Neural cell (in vitro differentiated cells): Measurements from ENCODE around the gene CHURC1.

Source experiments
- EP300 ChIP-seq: fragments of 450-650 bp; conservative IDR thresholded peaks from 2 replicates; pipeline ENCODE4 v1.6.1; 2014; ENCODE audit warnings: antibody characterized with exemption, mild to moderate bottlenecking, moderate library complexity; ENCODE audit not compliant: poor library complexity, severe bottlenecking
- EZH2 ChIP-seq: fragments of 200-600, 300-800 bp; shearing (Covaris generic), sonication (generic); IDR thresholded peaks from 2 replicates; pipeline ENCODE4 v1.6.1; 2014; ENCODE audit warnings: antibody characterized with exemption, low read length, borderline replicate concordance, mild to moderate bottlenecking; ENCODE audit not compliant: insufficient read depth, poor library complexity, severe bottlenecking
- MXI1 ChIP-seq: fragments of 450-650 bp; conservative IDR thresholded peaks from 2 replicates; pipeline ENCODE4 v1.6.1; 2014; ENCODE audit warnings: antibody characterized with exemption, mild to moderate bottlenecking; ENCODE audit not compliant: poor library complexity, severe bottlenecking
- POLR2AphosphoS5 ChIP-seq: IDR thresholded peaks from 2 replicates; pipeline ENCODE4 v1.6.1; 2012
- SMC3 ChIP-seq: fragments of 450-650 bp; conservative IDR thresholded peaks from 2 replicates; pipeline ENCODE4 v1.6.1; 2014; ENCODE audit warnings: antibody characterized with exemption, mild to moderate bottlenecking, moderate library complexity; ENCODE audit not compliant: poor library complexity
- TF ChIP-seq, protein P1 (sequence below): fragments of 450-650 bp; IDR thresholded peaks from 2 replicates; pipeline ENCODE4 v1.5.1; 2014; ENCODE audit warnings: antibody characterized with exemption, mild to moderate bottlenecking, moderate library complexity; ENCODE audit not compliant: poor library complexity, severe bottlenecking

DNA sequence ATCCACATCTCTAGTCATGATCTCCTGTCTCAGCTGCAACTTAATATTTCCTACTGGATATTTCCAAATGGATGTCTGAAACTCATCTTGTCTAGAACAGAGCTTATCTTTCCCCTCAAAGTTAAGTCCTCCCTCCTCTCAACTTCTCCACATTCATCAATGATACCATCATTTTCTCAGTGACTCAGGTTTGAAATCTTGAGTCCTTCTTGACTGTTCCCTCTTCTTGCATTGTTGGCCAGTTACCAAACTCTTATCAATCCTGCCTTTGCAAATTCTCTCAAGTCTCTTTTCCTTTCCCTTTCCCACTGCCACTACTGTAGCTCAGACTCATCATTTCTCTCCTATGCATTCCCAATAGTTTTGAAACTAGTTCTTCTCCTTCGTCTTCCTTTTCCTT lies 14.3 kb upstream of the CHURC1 start:
- TF ChIP-seq POLR2AphosphoS5 (no peak), EZH2 (no peak), SMC3 (no peak), MXI1 (no peak), EP300 (no peak)
- TF ChIP-seq, protein P1, sequence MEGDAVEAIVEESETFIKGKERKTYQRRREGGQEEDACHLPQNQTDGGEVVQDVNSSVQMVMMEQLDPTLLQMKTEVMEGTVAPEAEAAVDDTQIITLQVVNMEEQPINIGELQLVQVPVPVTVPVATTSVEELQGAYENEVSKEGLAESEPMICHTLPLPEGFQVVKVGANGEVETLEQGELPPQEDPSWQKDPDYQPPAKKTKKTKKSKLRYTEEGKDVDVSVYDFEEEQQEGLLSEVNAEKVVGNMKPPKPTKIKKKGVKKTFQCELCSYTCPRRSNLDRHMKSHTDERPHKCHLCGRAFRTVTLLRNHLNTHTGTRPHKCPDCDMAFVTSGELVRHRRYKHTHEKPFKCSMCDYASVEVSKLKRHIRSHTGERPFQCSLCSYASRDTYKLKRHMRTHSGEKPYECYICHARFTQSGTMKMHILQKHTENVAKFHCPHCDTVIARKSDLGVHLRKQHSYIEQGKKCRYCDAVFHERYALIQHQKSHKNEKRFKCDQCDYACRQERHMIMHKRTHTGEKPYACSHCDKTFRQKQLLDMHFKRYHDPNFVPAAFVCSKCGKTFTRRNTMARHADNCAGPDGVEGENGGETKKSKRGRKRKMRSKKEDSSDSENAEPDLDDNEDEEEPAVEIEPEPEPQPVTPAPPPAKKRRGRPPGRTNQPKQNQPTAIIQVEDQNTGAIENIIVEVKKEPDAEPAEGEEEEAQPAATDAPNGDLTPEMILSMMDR: no peak
